ENCODE measurements around the gene FCHSD2. TPM values are rescaled to one million over a fixed set of nuclear protein-coding genes. Genes with fewer than 3 reads are reported as not detected.

The FCHSD2 gene
- total and polyA plus RNA-seq, 2 experiments from 2014 or later, result 9.1 to 19.8 TPM

DNA sequence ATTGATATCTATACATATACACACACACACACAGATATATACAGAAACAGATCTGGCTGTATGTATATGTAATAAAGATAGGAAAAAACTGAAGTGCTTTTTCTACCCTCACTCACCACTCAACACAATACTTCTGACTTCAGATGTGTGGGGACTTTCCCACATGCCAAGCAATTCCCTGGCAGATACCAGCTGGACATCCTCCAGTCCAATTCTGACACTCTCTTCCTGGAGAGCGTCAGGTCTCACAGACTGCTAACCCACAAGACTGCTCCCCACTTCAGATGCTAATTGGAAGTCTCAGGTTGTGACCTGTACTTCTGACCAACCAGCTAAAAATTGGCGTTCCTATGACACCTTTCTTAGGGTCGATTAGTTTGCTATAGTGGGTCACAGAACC lies 187.3 kb downstream of the FCHSD2 start:
- DNase-seq, result no peak
- Histone ChIP-seq H3K27ac (no peak overlapping the region), H3K4me3 (no peak overlapping the region), H3K9ac (no peak overlapping the region), H3K79me2 (ENCODE audit: insufficient read depth) (no peaks in the 10 kb centered on the region), H3K4me2 (ENCODE audit: unreplicated experiment) (no peak overlapping the region), H3F3A (ENCODE audit: insufficient read depth) (no peaks in the 10 kb centered on the region), H3K9me2 (ENCODE audit: insufficient read depth) (no peaks in the 10 kb centered on the region), H4K20me1 (ENCODE audit: insufficient read depth) (no peaks in the 10 kb centered on the region), H3K9me3 (ENCODE audit: low read depth) (no peaks in the 10 kb centered on the region), H3K27me3 (replicated peaks; ENCODE audit: insufficient read depth) (no peaks in the 10 kb centered on the region), H3K36me3 (ENCODE audit: low read depth) (no peaks in the 10 kb centered on the region), H3K4me1 (ENCODE audit: insufficient read depth) (no peaks in the 10 kb centered on the region), H2AFZ (no peak overlapping the region)
- in situ Hi-C loops (cut with MboI), result no loop called here
- TF ChIP-seq EZH2 (IDR thresholded peaks at IDR 0.05; ENCODE audit: insufficient read depth, poor library complexity, severe bottlenecking) (no peak), EZH2phosphoT487 (IDR thresholded peaks at IDR 0.05; ENCODE audit: insufficient read depth, low read depth) (no peak)
- 85 to 91% methylated on average over 3 of the region's 3 CpGs for WGBS, 2 experiments (ENCODE audit: low coverage in 1 of 2, low lambda C conversion rate in 2 of 2, missing lambda C conversion rate in 2 of 2)

DNA sequence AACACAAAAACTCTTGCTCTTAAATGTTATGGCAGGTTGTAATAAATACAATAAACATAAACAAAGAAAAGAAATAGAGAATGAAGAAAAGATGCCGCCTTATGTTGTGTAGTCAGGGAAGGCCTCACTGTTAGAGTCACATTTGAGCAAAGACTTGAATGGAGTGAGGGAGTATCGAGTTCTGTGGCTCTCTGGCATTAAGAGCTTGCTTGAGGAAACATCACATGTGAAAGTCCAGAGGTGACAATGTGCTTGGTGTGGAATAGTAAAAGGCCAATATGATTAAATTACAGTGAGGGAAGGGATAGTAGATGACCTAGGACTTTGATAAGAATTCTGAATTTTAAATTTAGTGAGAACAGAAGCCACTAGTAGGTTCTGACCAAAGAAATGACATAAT lies 188.5 kb downstream of the FCHSD2 start:
- H3K27me3 ChIP-seq (replicated peaks; ENCODE audit: insufficient read depth), result no peaks in the 10 kb centered on the region
- no peak overlapping the region for H3K27ac ChIP-seq
- no peaks in the 10 kb centered on the region for H3K79me2 ChIP-seq (ENCODE audit: insufficient read depth)
- no peaks in the 10 kb centered on the region for H3F3A ChIP-seq (ENCODE audit: insufficient read depth)
- H3K9me3 ChIP-seq (ENCODE audit: low read depth), result no peaks in the 10 kb centered on the region
- H3K9me2 ChIP-seq (ENCODE audit: insufficient read depth), result no peaks in the 10 kb centered on the region
- no peak overlapping the region for H3K9ac ChIP-seq
- in situ Hi-C loops (cut with MboI), result no loop called here
- no peak overlapping the region for H3K4me3 ChIP-seq
- WGBS, 2 experiments (ENCODE audit: low coverage in 1 of 2, low lambda C conversion rate in 2 of 2, missing lambda C conversion rate in 2 of 2), result 93 to 100% methylated on average over 2 of the region's 2 CpGs
- no peak overlapping the region for H3K4me2 ChIP-seq (ENCODE audit: unreplicated experiment)
- DNase-seq, result no peak
- no peak for TF ChIP-seq EZH2 (IDR thresholded peaks at IDR 0.05; ENCODE audit: insufficient read depth, poor library complexity, severe bottlenecking)
- TF ChIP-seq EZH2phosphoT487 (IDR thresholded peaks at IDR 0.05; ENCODE audit: insufficient read depth, low read depth), result no peak
- no peaks in the 10 kb centered on the region for H3K4me1 ChIP-seq (ENCODE audit: insufficient read depth)
- no peaks in the 10 kb centered on the region for H3K36me3 ChIP-seq (ENCODE audit: low read depth)
- H4K20me1 ChIP-seq (ENCODE audit: insufficient read depth), result no peaks in the 10 kb centered on the region
- no peak overlapping the region for H2AFZ ChIP-seq

DNA sequence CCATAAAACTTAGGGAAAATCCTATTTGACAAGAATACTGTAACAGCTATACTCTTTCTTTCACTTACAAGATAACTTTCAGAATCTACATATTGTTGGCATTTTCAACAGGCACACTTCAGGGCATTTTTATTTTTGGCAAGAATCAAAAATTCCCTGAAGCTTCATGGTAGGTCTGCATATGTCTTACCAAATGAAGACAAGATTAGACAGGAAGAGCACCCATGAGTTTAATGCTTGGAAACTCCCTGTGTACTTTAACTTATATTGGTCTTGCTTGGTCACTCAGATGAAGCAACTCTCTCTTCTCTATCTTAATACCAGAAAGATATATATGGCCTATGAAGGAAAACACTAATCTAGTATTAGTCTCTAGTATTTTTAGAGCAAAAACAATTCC lies 190.2 kb downstream of the FCHSD2 start:
- Histone ChIP-seq H3K79me2 (ENCODE audit: insufficient read depth) (no peaks in the 10 kb centered on the region), H3K27ac (no peak overlapping the region), H2AFZ (no peak overlapping the region), H3K9me3 (ENCODE audit: low read depth) (no peaks in the 10 kb centered on the region), H4K20me1 (ENCODE audit: insufficient read depth) (no peaks in the 10 kb centered on the region), H3K4me3 (no peak overlapping the region), H3K9ac (no peak overlapping the region), H3K4me2 (ENCODE audit: unreplicated experiment) (no peak overlapping the region), H3K36me3 (ENCODE audit: low read depth) (no peaks in the 10 kb centered on the region), H3F3A (ENCODE audit: insufficient read depth) (no peaks in the 10 kb centered on the region), H3K4me1 (ENCODE audit: insufficient read depth) (no peaks in the 10 kb centered on the region), H3K9me2 (ENCODE audit: insufficient read depth) (no peaks in the 10 kb centered on the region), H3K27me3 (replicated peaks; ENCODE audit: insufficient read depth) (no peaks in the 10 kb centered on the region)
- DNase-seq, result no peak
- TF ChIP-seq EZH2phosphoT487 (IDR thresholded peaks at IDR 0.05; ENCODE audit: insufficient read depth, low read depth) (no peak), EZH2 (IDR thresholded peaks at IDR 0.05; ENCODE audit: insufficient read depth, poor library complexity, severe bottlenecking) (no peak)
- in situ Hi-C loops (cut with MboI), result no loop called here

DNA sequence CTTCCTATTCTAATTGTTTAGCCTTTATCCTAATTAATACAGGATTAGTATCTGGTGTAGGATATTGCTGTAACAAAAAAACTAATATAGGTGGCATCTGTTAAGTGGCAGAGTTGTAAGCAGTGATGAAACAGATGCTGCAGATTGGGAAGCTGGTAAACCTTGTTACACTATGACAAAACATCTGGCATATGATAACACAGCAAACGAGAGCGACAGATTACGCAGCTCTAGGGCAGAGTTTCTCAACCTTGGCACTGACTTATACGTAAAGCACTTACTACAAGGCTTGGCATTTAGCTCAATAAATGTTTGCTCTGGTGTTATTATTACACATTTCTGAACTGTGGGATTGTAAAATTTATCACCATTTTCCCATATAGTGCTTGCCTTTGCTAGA lies 190.9 kb downstream of the FCHSD2 start:
- Histone ChIP-seq H3K4me2 (ENCODE audit: unreplicated experiment) (no peak overlapping the region), H3K27ac (no peak overlapping the region), H3K79me2 (ENCODE audit: insufficient read depth) (no peaks in the 10 kb centered on the region), H3K4me3 (no peak overlapping the region), H3K36me3 (ENCODE audit: low read depth) (no peaks in the 10 kb centered on the region), H3F3A (ENCODE audit: insufficient read depth) (no peaks in the 10 kb centered on the region), H3K9me2 (ENCODE audit: insufficient read depth) (no peaks in the 10 kb centered on the region), H3K27me3 (replicated peaks; ENCODE audit: insufficient read depth) (no peaks in the 10 kb centered on the region), H3K4me1 (ENCODE audit: insufficient read depth) (no peaks in the 10 kb centered on the region), H4K20me1 (ENCODE audit: insufficient read depth) (no peaks in the 10 kb centered on the region), H3K9me3 (ENCODE audit: low read depth) (no peaks in the 10 kb centered on the region), H3K9ac (no peak overlapping the region), H2AFZ (no peak overlapping the region)
- 92 to 96% methylated on average over 4 of the region's 4 CpGs for WGBS, 2 experiments (ENCODE audit: low coverage in 1 of 2, low lambda C conversion rate in 2 of 2, missing lambda C conversion rate in 2 of 2)
- in situ Hi-C loops (cut with MboI), result no loop called here
- no peak for TF ChIP-seq EZH2 (IDR thresholded peaks at IDR 0.05; ENCODE audit: insufficient read depth, poor library complexity, severe bottlenecking)
- no peak for TF ChIP-seq EZH2phosphoT487 (IDR thresholded peaks at IDR 0.05; ENCODE audit: insufficient read depth, low read depth)
- DNase-seq, result peak; percentile 28

DNA sequence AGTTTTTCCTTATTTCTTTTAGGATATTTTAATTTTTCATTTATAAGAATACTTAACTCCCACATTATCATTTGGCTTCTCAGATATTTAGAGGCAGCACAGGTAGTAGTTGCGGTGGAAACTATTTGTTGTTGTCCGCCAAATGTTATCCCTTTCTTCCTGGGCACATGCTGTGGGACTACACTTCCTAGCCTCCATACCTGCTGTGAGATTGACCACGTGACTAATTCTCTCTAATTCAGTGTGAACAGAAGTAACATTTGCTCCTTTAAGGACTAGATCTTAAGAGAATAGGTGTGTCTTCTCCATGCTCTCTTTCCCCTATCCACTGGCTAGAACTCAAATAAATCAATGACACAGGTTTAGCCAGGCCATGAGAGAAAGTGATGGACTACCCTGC lies 191.4 kb downstream of the FCHSD2 start:
- H4K20me1 ChIP-seq (ENCODE audit: insufficient read depth), result no peaks in the 10 kb centered on the region
- no peak for DNase-seq
- in situ Hi-C loops (cut with MboI), result no loop called here
- H3K9me2 ChIP-seq (ENCODE audit: insufficient read depth), result no peaks in the 10 kb centered on the region
- no peaks in the 10 kb centered on the region for H3K27me3 ChIP-seq (replicated peaks; ENCODE audit: insufficient read depth)
- TF ChIP-seq EZH2phosphoT487 (IDR thresholded peaks at IDR 0.05; ENCODE audit: insufficient read depth, low read depth) (no peak), EZH2 (IDR thresholded peaks at IDR 0.05; ENCODE audit: insufficient read depth, poor library complexity, severe bottlenecking) (no peak)
- H3K4me3 ChIP-seq, result no peak overlapping the region
- H2AFZ ChIP-seq, result no peak overlapping the region
- no peaks in the 10 kb centered on the region for H3K4me1 ChIP-seq (ENCODE audit: insufficient read depth)
- no peak overlapping the region for H3K4me2 ChIP-seq (ENCODE audit: unreplicated experiment)
- H3K27ac ChIP-seq, result no peak overlapping the region
- no peaks in the 10 kb centered on the region for H3F3A ChIP-seq (ENCODE audit: insufficient read depth)
- no peaks in the 10 kb centered on the region for H3K36me3 ChIP-seq (ENCODE audit: low read depth)
- 96 to 98% methylated on average over 3 of the region's 3 CpGs for WGBS, 2 experiments (ENCODE audit: low coverage in 1 of 2, low lambda C conversion rate in 2 of 2, missing lambda C conversion rate in 2 of 2)
- no peak overlapping the region for H3K9ac ChIP-seq
- H3K79me2 ChIP-seq (ENCODE audit: insufficient read depth), result no peaks in the 10 kb centered on the region
- no peaks in the 10 kb centered on the region for H3K9me3 ChIP-seq (ENCODE audit: low read depth)

Measured in GM23248 (cell line).